Measurements from ENCODE around the gene NEGR1.

DNA sequence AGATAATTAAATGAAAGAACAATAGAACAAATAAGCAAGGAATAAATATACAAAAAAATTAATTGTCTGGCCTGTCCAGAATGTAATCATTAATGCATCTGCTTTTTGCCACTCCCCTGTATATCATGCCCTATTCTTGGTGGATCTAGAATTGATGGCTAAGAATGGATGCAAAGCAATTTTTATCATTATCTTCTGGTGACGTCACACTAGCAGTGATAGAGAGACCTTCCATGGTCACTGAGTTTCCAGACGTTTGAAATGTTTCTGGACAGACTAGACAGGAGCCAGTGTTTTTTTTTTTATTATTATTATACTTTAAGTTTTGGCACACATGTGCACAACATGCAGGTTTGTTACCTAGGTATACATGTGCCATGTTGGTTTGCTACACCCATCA, 563.0 kb downstream of the NEGR1 start:
- TF ChIP-seq, protein P1, sequence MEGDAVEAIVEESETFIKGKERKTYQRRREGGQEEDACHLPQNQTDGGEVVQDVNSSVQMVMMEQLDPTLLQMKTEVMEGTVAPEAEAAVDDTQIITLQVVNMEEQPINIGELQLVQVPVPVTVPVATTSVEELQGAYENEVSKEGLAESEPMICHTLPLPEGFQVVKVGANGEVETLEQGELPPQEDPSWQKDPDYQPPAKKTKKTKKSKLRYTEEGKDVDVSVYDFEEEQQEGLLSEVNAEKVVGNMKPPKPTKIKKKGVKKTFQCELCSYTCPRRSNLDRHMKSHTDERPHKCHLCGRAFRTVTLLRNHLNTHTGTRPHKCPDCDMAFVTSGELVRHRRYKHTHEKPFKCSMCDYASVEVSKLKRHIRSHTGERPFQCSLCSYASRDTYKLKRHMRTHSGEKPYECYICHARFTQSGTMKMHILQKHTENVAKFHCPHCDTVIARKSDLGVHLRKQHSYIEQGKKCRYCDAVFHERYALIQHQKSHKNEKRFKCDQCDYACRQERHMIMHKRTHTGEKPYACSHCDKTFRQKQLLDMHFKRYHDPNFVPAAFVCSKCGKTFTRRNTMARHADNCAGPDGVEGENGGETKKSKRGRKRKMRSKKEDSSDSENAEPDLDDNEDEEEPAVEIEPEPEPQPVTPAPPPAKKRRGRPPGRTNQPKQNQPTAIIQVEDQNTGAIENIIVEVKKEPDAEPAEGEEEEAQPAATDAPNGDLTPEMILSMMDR (conservative IDR thresholded peaks at IDR 0.05; ENCODE audit: low read depth in 2 of 2) = no peak
- no peak for TF ChIP-seq POLR2AphosphoS5 (IDR thresholded peaks at IDR 0.05; ENCODE audit: low read depth)
- no peak for TF ChIP-seq EZH2phosphoT487 (IDR thresholded peaks at IDR 0.05; ENCODE audit: unreplicated experiment)
- no peak for TF ChIP-seq EZH2 (IDR thresholded peaks at IDR 0.05; ENCODE audit: low read depth, unreplicated experiment)

All from GM23338 (cell line).